ENCODE results near the gene EHHADH.

Gene EHHADH

DNA sequence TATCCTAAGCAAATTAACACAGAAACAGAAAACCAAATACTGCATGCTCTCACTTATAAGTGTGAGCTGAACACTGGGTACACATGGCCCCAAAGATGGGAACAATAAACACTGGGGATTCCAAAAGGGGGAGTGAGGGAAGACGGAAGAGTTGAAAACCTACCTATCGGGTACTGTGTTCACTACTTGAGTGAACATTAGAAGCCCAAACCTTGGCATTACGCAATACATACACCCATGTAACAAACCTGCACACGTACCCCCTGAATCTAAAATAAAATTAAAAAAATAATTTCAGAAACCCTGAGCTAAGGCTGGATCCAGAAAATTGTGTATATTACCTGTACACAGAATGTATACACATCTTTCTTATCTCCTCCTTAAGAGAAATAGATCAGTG lies 58.2 kb downstream of the EHHADH start:
- no peak for TF ChIP-seq CTCF (conservative IDR thresholded peaks at IDR 0.05; ENCODE audit: low read depth, low read length)
- H3K9ac ChIP-seq: no peak overlapping the region
- H3K4me2 ChIP-seq: no peak overlapping the region

GRCh38 chr3:185188816-185189215 lies 65.0 kb downstream of the EHHADH start:
- Histone ChIP-seq H3K4me3 (IDR thresholded peaks at IDR 0.05; ENCODE audit: insufficient read depth, low read depth, low read length) (no peak overlapping the region), H3K79me2 (ENCODE audit: insufficient read depth, low read depth) (no peaks in the 10 kb centered on the region)

More for the DNA sequence above, 58.2 kb downstream of the EHHADH start:
- Histone ChIP-seq H3K27ac (no peak overlapping the region), H3K79me2 (ENCODE audit: insufficient read depth, low read depth) (no peaks in the 10 kb centered on the region), H4K20me1 (ENCODE audit: insufficient read depth) (no peaks in the 10 kb centered on the region), H3K27me3 (ENCODE audit: insufficient read depth, low read depth) (no peaks in the 10 kb centered on the region), H3K4me3 (IDR thresholded peaks at IDR 0.05; ENCODE audit: insufficient read depth, low read depth, low read length) (no peak overlapping the region), H3K36me3 (ENCODE audit: insufficient read depth) (no peaks in the 10 kb centered on the region), H3K4me1 (ENCODE audit: low read depth, poor library complexity, severe bottlenecking) (no peaks in the 10 kb centered on the region), H2AFZ (ENCODE audit: low read depth) (no peak overlapping the region)

GRCh38 chr3:185187391-185187790 lies 66.5 kb downstream of the EHHADH start:
- no peak overlapping the region for H3K9ac ChIP-seq
- no peak overlapping the region for H2AFZ ChIP-seq (ENCODE audit: low read depth)

More at GRCh38 chr3:185188816-185189215, 65.0 kb downstream of the EHHADH start:
- H2AFZ ChIP-seq (ENCODE audit: low read depth): no peak overlapping the region
- no peak overlapping the region for H3K9ac ChIP-seq
- H3K36me3 ChIP-seq (ENCODE audit: insufficient read depth): no peaks in the 10 kb centered on the region
- no peaks in the 10 kb centered on the region for H3K4me1 ChIP-seq (ENCODE audit: low read depth, poor library complexity, severe bottlenecking)
- no peak for TF ChIP-seq CTCF (conservative IDR thresholded peaks at IDR 0.05; ENCODE audit: low read depth, low read length)
- H3K4me2 ChIP-seq: no peak overlapping the region
- H3K27ac ChIP-seq: no peak overlapping the region
- H3K27me3 ChIP-seq (ENCODE audit: insufficient read depth, low read depth): no peaks in the 10 kb centered on the region
- no peaks in the 10 kb centered on the region for H4K20me1 ChIP-seq (ENCODE audit: insufficient read depth)

DNA sequence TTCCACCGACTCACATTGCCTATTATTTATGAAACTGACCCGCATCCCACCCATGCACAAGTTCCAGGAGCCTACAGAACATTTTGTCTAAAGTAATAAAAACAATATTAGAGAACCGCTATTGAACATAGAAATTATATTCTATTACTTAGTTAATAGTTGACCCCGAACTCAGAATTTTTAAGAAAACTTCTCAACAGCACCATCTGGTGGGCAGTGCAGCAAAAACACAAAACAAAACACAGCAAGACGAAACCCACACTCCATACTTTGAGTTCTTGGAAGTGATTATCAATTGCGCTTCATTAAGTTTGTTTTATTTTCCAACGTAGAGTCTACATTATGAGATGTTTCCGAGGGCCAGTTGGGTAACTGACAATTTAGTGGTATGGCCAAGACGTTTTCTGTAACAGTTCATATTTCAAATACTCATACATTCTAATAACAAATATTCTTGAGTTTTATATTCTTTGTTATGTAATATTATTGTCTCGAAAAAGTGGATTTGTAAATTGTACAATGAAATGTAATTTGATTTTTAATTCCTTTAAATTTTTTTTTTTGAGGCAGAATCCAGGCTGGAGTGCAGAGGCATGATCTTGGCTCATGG lies 77.0 kb downstream of the EHHADH start:
- Histone ChIP-seq H3K9ac (no peak overlapping the region), H3K27me3 (ENCODE audit: insufficient read depth, low read depth) (no peaks in the 10 kb centered on the region), H3K36me3 (ENCODE audit: insufficient read depth) (no peaks in the 10 kb centered on the region), H3K79me2 (ENCODE audit: insufficient read depth, low read depth) (no peaks in the 10 kb centered on the region), H3K4me1 (ENCODE audit: low read depth, poor library complexity, severe bottlenecking) (no peaks in the 10 kb centered on the region), H3K4me3 (IDR thresholded peaks at IDR 0.05; ENCODE audit: insufficient read depth, low read depth, low read length) (no peak overlapping the region), H2AFZ (ENCODE audit: low read depth) (no peak overlapping the region), H3K27ac (no peak overlapping the region), H3K4me2 (no peak overlapping the region), H4K20me1 (ENCODE audit: insufficient read depth) (no peaks in the 10 kb centered on the region)
- peak; percentile 93 for TF ChIP-seq CTCF (conservative IDR thresholded peaks at IDR 0.05; ENCODE audit: low read depth, low read length)

More at GRCh38 chr3:185187391-185187790, 66.5 kb downstream of the EHHADH start:
- H3K4me2 ChIP-seq: no peak overlapping the region
- H3K36me3 ChIP-seq (ENCODE audit: insufficient read depth): no peaks in the 10 kb centered on the region
- H4K20me1 ChIP-seq (ENCODE audit: insufficient read depth): no peaks in the 10 kb centered on the region
- H3K4me1 ChIP-seq (ENCODE audit: low read depth, poor library complexity, severe bottlenecking): no peaks in the 10 kb centered on the region
- H3K27ac ChIP-seq: no peak overlapping the region
- H3K79me2 ChIP-seq (ENCODE audit: insufficient read depth, low read depth): no peaks in the 10 kb centered on the region
- no peaks in the 10 kb centered on the region for H3K27me3 ChIP-seq (ENCODE audit: insufficient read depth, low read depth)
- H3K4me3 ChIP-seq (IDR thresholded peaks at IDR 0.05; ENCODE audit: insufficient read depth, low read depth, low read length): no peak overlapping the region
- TF ChIP-seq CTCF (conservative IDR thresholded peaks at IDR 0.05; ENCODE audit: low read depth, low read length): no peak
